NCI-H2029 (cell line): Measurements from ENCODE around the gene C10orf120.

Experiments used
- DNase-seq: peaks from one replicate; lab custom pipeline; 2025; lab: John Stamatoyannopoulos, UW

Gene C10orf120

GRCh38 chr10:122703483-122704448, 4.1 kb upstream of the C10orf120 start:
- DNase-seq = peak; percentile 2

GRCh38 chr10:122702275-122702674, 2.6 kb upstream of the C10orf120 start:
- DNase-seq = no peak

GRCh38 chr10:122701652-122702051, 2.0 kb upstream of the C10orf120 start:
- DNase-seq = no peak

GRCh38 chr10:122696687-122697086, 3.0 kb downstream of the C10orf120 start:
- DNase-seq = no peak

GRCh38 chr10:122692744-122693143, 6.9 kb downstream of the C10orf120 start:
- no peak for DNase-seq

GRCh38 chr10:122689146-122689820, 10.4 kb downstream of the C10orf120 start:
- DNase-seq = no peak

- DNase-seq = no peak
These were observed 11.2 kb downstream of the C10orf120 start for GRCh38 chr10:122688293-122688989.

- DNase-seq = no peak
These were observed 17.1 kb downstream of the C10orf120 start for GRCh38 chr10:122682522-122682921.

- DNase-seq = no peak
These were observed 21.4 kb downstream of the C10orf120 start for GRCh38 chr10:122678266-122678665.

GRCh38 chr10:122675278-122675677, 24.4 kb downstream of the C10orf120 start:
- DNase-seq = no peak

- DNase-seq = no peak
These were observed 24.9 kb downstream of the C10orf120 start for GRCh38 chr10:122674781-122675180.

GRCh38 chr10:122673731-122674130, 25.9 kb downstream of the C10orf120 start:
- DNase-seq = no peak

GRCh38 chr10:122673269-122673668, 26.4 kb downstream of the C10orf120 start:
- DNase-seq = no peak

- no peak for DNase-seq
These were observed 27.0 kb downstream of the C10orf120 start for GRCh38 chr10:122672655-122673054.

GRCh38 chr10:122671355-122671754, 28.3 kb downstream of the C10orf120 start:
- no peak for DNase-seq

GRCh38 chr10:122669842-122670241, 29.8 kb downstream of the C10orf120 start:
- no peak for DNase-seq

GRCh38 chr10:122669045-122669444, 30.6 kb downstream of the C10orf120 start:
- DNase-seq = no peak

GRCh38 chr10:122665946-122666345, 33.7 kb downstream of the C10orf120 start:
- DNase-seq = no peak

GRCh38 chr10:122665329-122665860, 34.3 kb downstream of the C10orf120 start:
- no peak for DNase-seq

GRCh38 chr10:122664501-122664900, 35.1 kb downstream of the C10orf120 start:
- no peak for DNase-seq

- no peak for DNase-seq
These were observed 36.0 kb downstream of the C10orf120 start for GRCh38 chr10:122663516-122664130.

GRCh38 chr10:122662231-122662630, 37.4 kb downstream of the C10orf120 start:
- no peak for DNase-seq
